GM21825 (cell line): ENCODE data around the gene NOTO.
"Not testable (repeated sequence)": the region's sequence is repeated elsewhere in the genome, so short reads cannot be mapped to it uniquely, and the experiment has no call there.

ENCODE experiments used
- ATAC-seq: cut with Tn5 transposase; IDR thresholded peaks from one replicate; pipeline ENCODE4 v1.9.1; 2021; ENCODE audit warnings: mild to moderate bottlenecking, moderate library complexity; ENCODE audit not compliant: unreplicated experiment

The NOTO gene, protein sequence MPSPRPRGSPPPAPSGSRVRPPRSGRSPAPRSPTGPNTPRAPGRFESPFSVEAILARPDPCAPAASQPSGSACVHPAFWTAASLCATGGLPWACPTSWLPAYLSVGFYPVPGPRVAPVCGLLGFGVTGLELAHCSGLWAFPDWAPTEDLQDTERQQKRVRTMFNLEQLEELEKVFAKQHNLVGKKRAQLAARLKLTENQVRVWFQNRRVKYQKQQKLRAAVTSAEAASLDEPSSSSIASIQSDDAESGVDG

DNA sequence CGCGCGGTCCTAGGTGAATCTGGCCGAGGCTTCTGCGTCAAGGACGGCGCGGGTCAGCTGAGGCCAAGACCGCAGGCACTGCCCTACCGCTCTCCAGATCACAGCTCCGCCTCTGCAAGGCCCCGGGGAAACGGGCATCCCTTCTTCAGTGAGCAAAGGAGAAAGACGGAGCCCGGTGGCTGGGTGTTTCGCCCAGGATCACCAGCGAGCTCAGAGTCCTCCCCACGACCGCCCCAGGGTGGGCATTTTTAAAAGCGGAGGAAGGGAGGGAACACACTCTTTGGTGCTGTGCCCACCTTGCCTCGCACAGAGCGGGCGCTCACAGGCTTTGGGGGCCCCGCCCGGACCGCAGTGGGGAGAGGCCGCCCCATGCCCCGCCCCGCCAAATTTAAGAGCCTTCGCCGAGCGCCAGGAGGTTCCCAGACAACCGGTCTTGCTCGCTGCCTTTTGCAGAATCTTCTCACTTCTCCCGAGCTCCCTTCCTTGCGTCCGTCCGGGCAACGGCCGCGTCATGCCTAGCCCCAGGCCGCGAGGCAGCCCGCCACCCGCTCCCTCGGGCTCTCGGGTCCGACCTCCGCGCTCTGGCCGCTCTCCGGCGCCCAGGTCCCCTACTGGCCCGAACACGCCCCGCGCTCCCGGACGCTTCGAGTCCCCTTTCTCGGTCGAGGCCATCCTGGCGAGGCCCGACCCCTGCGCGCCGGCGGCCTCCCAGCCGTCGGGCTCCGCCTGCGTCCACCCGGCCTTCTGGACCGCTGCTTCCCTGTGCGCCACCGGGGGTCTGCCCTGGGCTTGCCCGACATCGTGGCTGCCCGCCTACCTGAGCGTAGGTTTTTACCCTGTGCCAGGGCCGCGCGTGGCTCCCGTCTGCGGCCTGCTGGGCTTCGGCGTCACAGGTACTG, at the start of gene NOTO:
TSS of gene NOTO (plus strand) at position 419 of the 899 bp plus-strand sequence. CDS start at position 512, 93 bp downstream.
- ATAC-seq = no peak

DNA sequence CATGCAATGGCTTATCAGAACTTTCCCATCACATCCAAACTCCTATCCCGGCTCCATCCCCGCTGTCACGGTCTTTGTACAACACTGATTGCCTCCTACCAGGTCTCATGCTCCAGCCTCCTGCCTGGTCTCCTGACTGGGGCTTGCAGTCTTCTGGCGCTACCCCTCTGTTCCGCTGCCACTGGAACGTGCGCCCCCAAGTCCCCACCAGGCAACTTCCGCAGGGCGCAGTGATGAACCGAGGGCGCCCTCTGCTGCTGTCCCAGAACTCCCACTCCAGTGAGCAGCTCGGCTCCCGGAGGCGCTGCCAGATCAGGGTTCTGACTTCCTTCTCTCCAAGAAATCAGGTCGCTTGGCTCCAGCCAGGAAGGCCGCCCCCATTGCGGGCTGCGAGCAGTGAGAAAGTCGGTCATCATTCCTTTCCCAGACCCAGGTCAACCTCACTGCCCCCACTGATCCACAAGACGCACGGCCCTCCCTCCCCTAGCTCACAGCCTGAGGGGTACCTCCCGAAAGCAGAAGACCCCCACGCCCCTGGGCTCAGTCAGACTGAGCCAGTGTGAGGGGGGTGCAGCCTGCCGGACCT, 45.7 kb upstream of the NOTO start:
- ATAC-seq = no peak

DNA sequence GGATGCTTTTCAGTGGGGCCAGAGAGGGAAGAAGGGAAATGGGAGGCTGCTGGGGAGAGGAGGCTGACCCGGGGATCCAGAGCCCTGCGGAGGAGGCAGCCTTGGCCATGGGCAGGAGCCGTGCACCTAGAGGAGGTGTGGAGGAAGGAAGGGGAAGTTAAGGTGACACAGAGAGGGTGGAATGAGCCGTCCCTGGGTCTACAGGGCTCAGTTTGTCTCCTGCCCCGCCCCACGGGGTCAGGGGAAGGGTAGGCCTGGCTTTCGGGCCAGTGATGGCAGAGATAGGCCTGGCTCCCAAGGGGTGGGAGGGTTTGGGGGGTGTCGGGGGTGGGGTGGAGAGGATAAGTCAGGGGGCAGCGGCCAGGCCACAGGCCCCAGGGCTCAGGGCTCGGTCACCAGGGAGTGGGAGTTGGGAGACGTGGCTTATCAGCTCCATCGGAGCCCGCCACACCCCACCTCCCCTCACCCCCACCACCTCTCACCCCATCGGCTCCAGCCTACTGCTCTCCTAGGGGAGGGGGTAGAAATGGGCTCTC, 39.5 kb upstream of the NOTO start:
- ATAC-seq = no peak

DNA sequence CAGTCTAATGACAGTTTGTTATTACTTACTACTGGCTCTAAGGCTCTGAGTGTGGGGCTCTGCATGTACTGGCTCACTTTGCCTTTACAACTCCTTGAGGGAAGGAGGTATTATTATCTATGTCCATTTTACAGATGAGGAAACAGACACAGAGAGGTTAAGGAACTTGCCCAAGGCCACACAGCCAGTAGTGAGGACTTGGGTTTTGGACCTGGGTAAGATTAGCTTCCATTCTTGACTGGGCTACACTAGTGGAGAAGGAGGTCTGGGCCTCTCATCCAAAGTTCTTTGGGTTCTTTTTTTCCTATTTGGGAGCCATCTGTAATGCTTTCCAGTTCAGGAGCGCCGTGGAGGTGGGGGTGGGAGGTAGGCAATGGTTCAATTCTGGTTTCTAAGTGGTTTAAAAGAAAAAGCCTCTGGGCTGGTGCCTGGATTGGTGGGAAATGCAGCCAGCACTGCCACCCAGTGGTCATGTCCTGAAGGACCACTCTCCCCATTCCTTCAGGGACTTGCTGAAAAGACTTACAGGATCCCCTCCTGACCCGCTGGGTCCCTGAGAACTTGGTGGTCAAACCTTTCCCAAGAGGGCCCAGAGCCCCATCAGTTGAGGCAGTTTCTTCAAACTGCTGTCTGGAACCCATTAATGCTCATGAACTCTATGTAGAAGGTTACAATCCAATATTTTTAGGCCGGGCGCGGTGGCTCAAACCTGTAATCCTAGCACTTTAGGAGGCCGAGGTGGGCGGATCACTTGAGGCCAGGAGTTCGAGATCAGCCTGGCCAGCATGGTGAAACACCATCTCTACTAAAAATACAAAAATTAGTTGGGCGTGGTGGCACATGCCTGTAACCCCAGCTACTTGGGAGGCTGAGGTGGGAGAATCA, 38.6 kb upstream of the NOTO start:
- ATAC-seq = no peak

DNA sequence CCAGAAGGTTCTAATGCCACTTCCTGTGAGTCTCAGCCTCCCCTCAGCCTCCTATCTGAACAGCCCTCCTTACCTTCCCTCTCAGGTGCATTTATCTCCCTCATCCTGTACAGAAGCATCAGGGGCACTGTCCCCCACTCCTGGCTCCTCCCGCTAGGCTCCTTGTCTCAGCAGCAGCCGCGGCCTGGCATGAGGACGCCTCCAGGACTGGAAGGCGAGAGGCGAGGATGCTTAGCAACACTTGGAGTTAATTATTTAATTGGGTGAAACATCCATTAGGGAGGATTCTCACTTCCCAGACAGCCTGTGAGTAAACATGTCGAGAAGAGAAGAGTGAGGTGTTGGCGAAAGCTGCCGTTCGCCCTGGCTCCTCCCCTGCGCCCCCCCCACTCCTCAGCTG, 36.4 kb upstream of the NOTO start:
- ATAC-seq = not testable (repeated sequence)

DNA sequence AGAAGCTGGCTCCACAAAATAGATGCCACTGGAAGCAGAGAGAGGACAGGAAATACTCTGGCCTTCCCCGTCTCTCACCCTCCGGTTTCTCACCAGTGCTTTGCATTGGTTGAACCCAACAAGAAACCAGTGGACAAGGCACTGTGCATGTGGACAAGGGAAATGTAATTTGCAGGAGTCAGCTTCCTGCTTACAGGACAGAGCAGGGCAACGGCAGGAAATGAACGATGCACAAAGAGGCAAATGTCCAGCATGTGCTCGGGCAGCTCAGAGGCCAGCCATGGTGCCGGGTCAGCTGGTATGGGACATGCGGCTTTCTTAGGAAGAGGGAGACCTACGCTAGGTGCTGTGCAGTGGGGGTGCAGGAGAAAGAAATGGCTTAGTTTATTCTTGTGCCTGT, 35.6 kb upstream of the NOTO start:
- ATAC-seq = not testable (repeated sequence)

DNA sequence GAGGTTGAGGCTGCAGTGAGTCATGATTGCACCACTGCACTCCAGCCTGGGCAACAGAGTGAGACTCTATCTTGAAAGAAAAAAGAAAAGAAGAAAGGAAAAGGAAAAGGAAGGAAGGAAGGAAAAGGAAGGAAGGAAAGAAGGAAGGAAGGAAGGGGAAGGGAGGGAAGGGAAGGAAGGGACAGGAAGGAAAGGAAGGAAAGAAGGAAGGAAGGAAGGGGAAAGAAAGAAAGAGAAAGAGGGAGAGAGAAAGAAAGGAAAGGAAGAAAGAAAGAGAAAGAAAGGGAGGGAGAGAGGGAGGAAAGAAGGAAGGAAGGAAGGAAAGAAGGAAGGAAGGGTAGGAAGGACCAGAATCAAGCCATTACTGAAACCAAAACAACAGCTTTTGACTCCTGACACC, 34.0 kb upstream of the NOTO start:
- ATAC-seq = not testable (repeated sequence)

DNA sequence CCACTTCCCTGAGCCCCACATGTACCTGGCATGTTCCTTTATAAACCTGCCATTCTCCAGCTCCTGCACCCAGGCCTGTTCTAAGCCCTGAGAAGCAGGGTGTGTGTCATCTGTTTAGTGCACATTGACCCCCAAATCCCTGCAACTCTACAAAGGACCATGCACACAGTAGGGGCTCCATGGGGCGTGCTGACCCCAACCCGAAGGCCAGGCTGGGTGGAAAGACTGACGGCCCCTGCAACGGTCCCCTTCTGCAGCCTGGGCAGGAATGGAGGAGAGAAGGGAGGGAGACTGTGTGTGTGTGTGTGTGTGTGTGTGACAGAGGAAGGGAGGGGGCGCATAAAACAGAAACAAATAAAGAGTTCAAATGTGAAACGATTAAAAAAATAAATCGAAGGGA, 32.0 kb upstream of the NOTO start:
- ATAC-seq = not testable (repeated sequence)

DNA sequence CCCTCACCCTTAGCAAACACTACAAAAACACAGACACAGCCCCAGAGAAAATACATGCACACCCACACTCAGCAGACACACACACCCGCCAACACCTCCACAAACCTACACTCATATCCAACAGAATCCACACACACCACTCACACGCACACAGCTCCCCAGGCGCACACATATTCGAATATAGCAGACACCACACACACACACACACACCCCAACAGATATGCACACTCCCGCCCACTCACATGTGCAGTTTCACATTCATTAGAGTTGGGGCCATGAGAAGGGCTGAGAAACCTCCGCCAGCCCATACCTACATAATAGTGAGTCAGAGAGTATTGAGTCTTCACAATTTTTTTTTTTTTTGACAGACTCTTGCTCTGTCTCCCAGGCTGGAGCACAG, 29.4 kb upstream of the NOTO start:
- no peak for ATAC-seq

DNA sequence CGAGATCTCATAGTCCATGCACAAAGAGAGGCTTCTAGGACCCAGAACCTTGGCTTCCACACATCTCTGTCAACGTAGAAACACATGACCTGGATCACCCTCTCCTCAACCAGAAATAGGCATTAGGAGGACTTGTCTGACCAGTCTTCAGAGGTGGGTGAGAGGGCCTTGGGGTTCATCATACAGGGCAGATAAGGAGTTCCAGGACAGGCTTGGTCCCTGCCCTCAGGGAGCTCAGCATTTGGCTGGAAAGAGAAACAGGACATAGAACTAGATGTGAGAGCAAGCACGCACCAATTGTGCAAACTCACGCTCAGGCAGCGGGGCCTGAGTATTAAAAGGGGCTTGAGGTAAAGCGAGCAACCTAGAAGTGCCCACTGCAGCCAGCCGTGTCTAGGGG, 28.6 kb upstream of the NOTO start:
- no peak for ATAC-seq

DNA sequence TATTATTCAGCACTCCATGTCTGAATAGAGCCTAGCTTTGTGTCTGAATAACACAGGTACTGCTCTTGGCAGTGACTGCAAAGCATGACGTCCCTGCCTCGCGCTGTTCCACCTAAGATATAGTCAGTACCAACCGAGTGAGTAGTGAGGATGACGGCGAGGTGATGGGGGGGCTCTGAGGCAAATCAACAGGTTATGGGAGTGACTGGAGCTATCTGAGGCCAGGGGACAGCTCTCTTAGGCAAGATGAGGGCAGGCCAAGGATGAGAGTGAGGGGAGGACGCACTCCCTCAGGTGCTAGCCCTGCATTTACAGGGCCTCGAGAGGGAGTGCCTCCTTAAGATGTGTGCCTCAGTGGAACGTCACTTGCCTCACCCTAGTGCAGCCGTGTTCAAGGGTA, 28.1 kb upstream of the NOTO start:
- no peak for ATAC-seq

DNA sequence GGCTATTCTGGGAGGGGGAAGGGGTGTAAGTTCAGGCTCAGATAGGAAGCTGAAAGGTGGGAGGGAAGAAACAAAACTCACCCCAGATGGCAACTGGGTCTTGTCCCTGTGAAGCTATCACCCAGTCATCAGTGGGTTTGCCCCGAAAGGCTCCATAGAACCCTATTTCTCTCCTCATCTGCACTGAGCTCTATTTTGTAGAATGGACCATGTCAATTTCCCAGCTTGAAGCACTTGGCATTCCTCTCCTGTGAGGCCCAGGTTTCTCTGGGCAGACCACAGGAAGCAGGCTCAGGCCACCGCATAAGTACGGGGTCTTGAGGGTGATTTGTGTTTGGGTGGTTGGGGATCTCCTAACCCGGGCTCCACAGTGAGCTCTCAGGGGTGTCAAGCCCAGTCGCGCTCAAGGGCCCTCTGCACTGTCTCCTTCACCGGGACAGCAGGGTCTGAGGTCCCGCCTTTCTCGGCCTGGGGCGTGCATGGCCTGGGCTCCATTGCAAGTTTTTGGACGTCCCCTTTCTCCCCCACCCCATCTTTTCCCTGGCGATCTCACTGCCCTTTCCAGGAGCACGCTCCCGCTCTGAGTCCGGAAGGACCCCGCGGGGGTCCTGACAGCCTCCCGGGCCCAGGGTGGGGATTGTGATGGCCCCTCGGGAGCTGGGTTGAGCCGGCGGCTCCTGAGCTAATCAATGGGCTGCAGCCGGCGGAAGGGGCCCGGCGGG, 27.3 kb upstream of the NOTO start:
- ATAC-seq = no peak

DNA sequence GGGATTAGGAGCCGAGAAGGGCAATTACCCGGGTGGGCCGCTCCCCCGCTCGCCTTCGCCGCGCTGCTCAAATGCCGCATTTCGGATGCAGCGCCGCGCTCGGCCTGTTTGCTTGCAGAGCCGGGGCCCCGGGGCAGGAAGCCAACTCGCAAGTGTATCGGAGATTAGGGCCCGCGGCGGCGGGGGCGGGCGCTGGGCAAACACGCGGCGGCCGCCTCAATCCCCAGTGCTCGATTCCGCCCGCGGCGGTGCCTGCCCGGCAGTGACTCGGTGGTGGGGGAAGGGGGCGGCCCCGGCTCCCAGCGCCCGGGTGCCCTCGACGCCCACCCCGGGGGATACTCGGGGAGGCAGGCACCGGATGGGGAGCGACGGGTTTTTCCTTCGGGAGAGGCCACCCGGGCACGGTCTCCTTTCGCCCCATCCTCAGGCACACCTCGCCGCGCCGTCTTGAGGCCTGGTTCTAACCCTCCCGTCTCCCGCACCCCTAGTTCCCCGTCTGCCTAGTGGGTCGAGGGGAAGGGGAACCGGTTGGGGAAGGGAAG, 26.6 kb upstream of the NOTO start:
- no peak for ATAC-seq

DNA sequence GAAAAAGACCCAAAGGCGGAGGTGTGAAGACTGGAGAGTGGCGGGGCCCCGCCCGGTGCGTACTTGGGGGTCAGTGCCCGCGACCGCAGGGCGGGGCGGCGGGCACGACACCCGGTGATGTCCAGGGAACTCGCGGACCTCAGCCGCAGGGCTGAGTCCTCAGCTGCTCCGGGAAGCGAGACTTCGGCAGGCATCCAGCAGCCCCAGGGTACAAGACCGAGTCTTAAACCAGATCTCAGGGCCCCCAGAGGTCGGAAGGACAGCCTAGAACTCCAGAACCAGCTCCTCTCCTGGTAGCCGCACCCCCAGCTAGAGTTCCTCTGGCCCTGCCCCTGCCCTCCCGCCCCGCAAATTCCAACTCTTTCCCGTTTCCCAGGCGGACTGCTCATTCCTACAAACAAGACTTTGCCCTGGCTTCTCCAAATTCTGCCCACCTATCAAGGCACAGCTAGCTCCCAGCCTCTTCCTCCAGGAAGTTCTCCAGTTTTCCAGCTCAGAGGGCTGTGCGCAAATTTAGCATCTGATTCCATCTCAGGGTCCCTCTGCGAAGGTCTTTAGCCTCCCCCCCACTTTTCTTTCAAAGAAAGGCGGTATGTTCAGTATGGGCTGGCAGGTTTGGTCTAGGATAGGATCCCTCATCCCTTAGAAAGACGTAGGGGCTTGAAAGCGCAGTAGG, 26.0 kb upstream of the NOTO start:
- no peak for ATAC-seq

DNA sequence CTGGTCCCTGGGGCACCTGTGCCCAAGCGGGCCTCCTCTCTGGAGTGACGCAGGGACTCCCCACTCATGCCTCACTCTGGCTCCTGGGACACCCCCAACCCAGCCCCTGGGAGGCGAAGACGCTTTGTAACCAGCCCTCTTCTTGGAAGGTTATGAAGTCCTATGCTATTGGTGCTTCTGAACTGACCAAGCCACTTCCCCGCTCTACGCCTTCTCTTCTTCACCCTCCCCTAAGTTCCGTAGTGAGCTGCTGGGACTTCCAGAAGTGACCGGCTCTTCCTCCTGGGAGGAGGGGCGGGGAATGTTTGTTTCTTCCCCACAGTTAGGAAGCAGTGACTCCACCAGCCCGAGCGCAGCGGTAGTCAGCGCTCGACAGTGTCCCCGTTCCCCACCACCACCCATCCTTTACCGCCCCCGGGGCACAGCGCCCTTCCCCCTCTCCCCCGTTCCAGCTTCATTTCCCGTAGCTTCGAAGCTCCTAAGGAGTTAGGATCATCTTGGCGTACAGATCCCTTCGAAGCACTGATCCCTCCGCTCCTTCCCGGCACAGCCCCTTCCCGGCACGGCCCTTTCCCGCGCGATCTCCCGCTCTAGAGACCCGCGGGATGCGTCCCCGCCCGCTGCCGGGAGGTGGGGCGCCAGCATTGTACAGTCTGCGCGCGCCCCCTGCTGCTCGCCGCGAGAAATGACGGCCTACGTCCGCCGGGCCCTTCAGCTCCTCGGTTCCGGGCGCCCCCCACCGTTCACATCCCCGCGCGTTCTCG, 25.3 kb upstream of the NOTO start:
- peak; percentile 83 for ATAC-seq

DNA sequence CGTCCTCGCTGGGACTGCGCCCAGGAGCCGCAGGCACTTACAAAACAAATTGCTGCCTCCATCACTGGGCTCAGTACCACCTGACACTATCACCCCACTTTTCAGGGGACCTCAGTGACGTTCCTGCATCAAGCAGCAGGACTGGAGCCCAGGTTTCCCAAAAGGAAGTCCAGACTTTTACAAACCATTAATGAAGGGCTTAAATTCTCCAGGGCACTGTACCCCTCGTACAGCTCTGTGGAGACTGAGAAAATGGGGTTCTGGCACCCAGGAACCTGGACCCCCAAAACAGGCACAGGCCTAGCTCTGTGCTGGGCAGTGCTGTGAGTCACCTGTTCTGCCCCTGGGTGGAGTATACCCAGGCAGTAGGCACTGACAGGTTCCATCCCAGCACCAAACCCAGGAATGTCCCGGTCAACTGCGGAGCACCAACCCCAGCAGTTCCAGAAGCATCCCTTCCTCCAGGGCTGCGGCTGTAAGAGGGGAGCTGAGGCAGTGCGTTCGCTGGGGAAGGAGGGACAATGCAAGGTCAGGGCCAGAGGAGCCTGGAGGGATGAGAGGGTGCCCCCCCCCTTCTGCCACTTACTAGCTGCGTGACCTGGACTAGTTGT, 24.6 kb upstream of the NOTO start:
- no peak for ATAC-seq

DNA sequence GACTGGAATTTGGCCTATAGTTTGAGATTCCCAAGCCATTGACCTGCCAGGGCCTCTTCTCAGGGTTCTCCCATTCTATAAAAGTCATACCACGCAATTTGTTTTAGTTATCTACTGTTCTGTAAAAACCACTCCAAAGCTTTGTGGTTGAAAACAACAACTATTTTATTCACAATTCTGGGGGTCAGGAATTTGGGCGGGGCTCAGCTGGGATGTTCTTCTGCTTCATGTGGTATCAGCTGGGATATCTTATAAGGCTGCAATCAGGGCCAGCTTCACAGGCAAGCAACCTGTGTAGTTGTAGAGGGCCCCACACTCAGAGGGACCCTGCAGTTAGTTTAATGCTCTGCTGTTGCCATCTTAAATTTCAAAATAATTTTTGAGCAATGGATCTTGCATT, 16.4 kb upstream of the NOTO start:
- ATAC-seq = no peak

DNA sequence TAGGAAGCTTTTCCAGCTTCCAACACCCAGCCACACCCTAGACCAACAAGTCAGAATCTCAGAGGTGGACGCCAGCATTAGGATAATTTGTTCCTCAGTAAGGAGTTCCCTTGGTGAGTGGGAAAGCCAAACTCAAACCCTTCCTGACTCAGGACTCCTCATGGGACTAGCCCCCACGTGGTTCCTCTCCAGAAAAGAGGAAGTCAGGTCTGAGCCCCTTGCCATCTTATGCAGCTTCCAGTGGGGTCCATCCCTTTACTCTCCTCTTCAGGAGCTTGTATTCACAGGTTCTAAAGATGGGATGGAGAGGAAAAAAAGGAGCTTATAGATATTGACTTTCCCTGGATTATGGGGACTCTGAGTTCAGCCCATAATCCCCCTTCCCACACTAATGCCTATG, 14.8 kb upstream of the NOTO start:
- no peak for ATAC-seq
